GM19397 (cell line): Measurements from ENCODE around the gene OR1L4.

ENCODE experiments used
- ATAC-seq: cut with Tn5 transposase; IDR thresholded peaks from one replicate; pipeline ENCODE4 v1.9.1; 2021; ENCODE audit warnings: mild to moderate bottlenecking, moderate library complexity; ENCODE audit not compliant: unreplicated experiment

The OR1L4 gene, protein sequence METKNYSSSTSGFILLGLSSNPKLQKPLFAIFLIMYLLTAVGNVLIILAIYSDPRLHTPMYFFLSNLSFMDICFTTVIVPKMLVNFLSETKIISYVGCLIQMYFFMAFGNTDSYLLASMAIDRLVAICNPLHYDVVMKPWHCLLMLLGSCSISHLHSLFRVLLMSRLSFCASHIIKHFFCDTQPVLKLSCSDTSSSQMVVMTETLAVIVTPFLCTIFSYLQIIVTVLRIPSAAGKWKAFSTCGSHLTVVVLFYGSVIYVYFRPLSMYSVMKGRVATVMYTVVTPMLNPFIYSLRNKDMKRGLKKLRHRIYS

DNA sequence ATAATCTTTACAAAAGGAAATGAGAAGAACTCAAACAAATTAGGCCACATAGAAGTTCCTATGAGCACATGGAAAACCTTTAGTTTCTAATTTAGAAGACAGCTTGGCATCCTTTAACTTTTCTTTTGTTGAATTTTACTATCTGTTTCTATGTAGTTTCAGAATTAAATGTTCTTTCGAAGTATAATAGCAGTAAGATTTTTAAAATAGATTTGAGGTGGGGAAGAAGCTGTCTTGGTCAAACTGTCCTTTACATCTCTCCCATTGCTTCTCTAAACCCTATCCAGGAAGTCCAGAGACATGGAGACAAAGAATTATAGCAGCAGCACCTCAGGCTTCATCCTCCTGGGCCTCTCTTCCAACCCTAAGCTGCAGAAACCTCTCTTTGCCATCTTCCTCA, at the start of gene OR1L4:
Gene OR1L4, plus strand, starts transcription at position 301 of the 400 bp plus-strand sequence. Its CDS starts 0 bp downstream, at position 301.
- no peak for ATAC-seq

DNA sequence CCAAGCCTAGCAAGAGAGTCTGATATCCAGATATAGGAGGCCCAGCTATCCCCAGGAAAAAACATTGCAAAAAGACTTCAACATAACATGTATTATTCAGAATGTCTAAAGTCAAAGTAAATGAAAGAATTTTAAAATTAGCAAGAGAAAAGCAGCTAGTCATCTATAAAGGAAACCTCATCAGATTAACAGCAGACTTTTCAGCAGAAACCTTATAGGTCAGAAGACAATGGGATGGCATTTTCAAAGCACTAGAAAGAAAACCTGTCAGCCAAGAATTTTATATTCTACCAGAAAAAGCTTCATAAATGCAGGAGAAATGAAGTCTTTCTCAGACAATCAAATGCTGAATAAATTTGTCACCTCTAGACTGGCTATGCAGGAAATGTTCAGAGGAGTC, 38.9 kb upstream of the OR1L4 start:
- no peak for ATAC-seq

DNA sequence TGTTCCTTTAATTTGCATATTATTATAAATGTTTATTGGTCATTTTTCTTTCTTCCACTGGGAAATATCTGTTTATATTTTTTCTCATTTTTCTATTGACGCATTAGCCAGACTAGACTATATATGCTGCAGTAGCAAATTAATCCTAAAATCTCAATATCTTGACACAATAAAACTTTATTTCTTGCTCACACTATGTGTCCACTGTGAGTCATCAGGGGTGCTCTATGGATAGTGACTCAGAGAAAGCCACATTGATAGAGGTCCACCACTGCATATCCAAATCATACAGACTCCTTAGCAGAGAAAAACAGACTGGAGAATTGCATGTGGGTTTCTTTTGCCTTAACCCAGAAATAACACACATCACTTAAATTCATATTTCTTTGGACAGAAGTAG, 28.1 kb upstream of the OR1L4 start:
- ATAC-seq = no peak

DNA sequence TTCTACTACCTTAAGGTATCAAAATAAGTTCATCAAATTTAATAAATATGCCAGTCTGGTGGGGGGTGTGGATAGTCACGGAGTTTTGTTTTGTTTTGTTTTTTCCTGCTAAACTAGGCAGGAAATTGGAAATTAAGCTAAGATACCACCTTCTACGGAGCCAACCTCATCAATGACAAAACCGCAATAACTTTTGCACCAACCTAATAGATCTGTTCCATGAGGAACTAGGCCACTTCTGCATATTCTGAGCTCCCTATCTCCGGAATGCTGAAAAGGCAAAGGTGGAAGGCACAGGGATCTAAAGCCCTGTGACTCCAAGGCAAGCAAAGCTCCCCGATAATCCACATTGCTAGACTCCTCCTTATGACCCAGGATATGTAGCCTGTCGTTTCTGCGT, 5.8 kb upstream of the OR1L4 start:
- no peak for ATAC-seq

DNA sequence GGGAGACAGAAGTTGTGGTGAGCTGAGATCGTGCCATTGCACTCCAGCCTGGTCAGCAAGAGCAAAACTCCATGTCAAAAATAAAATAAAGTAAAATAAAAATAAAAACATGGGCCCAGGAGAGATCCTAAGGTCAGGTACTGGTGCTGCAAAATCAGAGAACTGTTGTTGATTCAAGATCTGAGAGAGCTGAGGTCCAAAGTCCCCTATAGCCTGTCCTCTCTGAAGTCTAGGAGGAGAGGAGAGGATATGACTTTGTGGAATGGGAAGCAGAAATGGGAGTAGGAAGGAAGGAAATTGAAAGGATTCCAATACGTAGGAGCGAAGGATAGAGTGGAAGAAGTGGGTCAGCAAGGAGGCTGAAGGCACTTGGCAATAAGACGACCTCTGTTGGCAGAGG, 4.6 kb upstream of the OR1L4 start:
- no peak for ATAC-seq

DNA sequence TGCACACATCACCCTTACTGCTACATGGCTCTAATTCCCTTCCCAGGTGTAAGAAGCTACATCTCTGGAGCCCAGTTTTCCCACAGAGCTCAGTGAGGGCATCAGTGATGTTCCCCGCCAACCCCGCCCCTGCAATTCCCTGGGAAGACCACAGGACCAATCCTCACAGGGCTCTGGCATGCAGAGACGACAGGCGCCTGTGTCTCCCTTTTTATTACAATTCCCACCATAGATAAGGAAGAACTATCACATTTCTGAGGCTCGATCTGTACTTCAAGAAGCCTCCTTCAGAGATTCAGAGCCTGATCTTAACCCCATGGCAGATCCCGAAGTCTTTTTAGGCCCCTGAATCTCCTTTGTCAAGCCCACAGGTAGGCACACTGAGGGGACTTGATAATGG, 18.2 kb downstream of the OR1L4 start, which contains the start of gene OR1L6:
Gene OR1L6, plus strand, starts transcription at position 301 of the 400 bp plus-strand sequence. CDS start 7,545 bp downstream, outside the sequence.
- ATAC-seq = no peak

DNA sequence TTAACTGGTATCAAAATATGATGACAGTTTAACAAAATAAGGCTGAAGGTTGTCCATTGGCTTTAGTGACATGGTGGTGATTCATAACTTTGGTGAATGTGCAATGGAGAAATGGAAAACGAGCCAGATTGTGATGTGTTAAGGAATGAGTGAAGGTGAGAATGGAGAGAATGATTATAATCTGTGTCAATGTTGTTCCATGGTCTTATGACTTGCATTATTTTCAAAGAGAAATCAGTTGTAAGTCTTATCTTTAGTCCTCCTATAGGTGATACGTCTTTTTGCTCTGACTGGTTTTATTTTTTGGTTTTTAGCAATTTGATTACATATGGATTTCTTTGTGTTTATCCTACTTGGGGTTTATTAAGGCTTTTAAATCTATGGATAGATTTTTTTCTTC, 31.0 kb downstream of the OR1L4 start:
- ATAC-seq = no peak

DNA sequence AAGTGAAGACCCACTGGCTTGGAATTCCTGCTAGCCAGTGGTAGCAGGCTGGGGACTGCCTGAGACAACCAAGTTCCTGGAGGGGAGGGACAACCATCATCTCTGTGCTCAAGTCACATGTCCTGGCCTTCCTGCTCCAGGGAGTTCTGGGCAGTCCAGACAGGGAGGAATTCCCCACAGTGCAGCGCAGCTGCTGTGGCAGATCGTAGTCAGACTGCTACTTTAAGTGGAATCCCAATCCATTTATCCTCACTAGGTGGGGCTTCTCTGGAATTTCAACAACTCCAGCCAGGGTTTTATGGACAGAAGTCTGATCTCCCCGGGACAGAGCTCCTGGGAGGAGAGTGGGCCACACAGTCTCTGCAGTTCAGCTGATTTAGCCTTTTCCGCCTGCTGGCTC, 44.0 kb downstream of the OR1L4 start:
- ATAC-seq = no peak
